Rectal smooth muscle tissue (tissue), 1 donor: Measurements from ENCODE around the gene CRYGN.
A peak's percentile ranks its signal among the peaks of the same experiment; 100 is the strongest.

ENCODE experiments used
- H3K27ac ChIP-seq: one replicate; pipeline ENCODE4 v1.7.0; 2013; ENCODE audit warnings: low read depth, low read length, inconsistent platforms
- H3K27me3 ChIP-seq: one replicate; pipeline ENCODE4 v1.7.0; 2013; ENCODE audit warnings: low read length; ENCODE audit not compliant: control insufficient read depth, insufficient read depth
- H3K36me3 ChIP-seq: one replicate; pipeline ENCODE4 v1.7.0; 2013; ENCODE audit warnings: low read length; ENCODE audit not compliant: control insufficient read depth, insufficient read depth
- H3K4me1 ChIP-seq: one replicate; pipeline ENCODE4 v1.7.0; 2013; ENCODE audit warnings: low read length; ENCODE audit not compliant: control insufficient read depth, insufficient read depth
- H3K4me3 ChIP-seq: one replicate; pipeline ENCODE4 v1.7.0; 2013; ENCODE audit warnings: low read length
- H3K9ac ChIP-seq: one replicate; pipeline ENCODE4 v1.7.0; 2013; ENCODE audit warnings: low read length

CRYGN gene

GRCh38 chr7:151444632-151445031 lies 4.7 kb upstream of the CRYGN start:
- Histone ChIP-seq H3K4me3 (no peak overlapping the region), H3K9ac (no peak overlapping the region), H3K4me1 (no peaks in the 10 kb centered on the region), H3K27me3 (no peaks in the 10 kb centered on the region), H3K36me3 (no peaks in the 10 kb centered on the region), H3K27ac (no peak overlapping the region)

GRCh38 chr7:151442776-151443496 lies 3.0 kb upstream of the CRYGN start:
- H3K27ac ChIP-seq = no peak overlapping the region
- no peaks in the 10 kb centered on the region for H3K36me3 ChIP-seq
- H3K4me3 ChIP-seq = no peak overlapping the region
- peaks cover 3% of the 10 kb centered on the region for H3K27me3 ChIP-seq
- no peak overlapping the region for H3K9ac ChIP-seq
- no peaks in the 10 kb centered on the region for H3K4me1 ChIP-seq

GRCh38 chr7:151440799-151441445 lies 981 bp upstream of the CRYGN start:
- Histone ChIP-seq H3K4me1 (peaks cover 5% of the 10 kb centered on the region), H3K9ac (no peak overlapping the region), H3K36me3 (no peaks in the 10 kb centered on the region), H3K4me3 (no peak overlapping the region), H3K27me3 (peaks cover 3% of the 10 kb centered on the region), H3K27ac (no peak overlapping the region)

- Histone ChIP-seq H3K36me3 (no peaks in the 10 kb centered on the region), H3K27ac (no peak overlapping the region), H3K9ac (no peak overlapping the region), H3K4me3 (no peak overlapping the region), H3K4me1 (peaks cover 5% of the 10 kb centered on the region), H3K27me3 (peaks cover 3% of the 10 kb centered on the region)
Observed at GRCh38 chr7:151438864-151439601, 908 bp downstream of the CRYGN start.

- peaks cover 5% of the 10 kb centered on the region for H3K4me1 ChIP-seq
- H3K36me3 ChIP-seq = no peaks in the 10 kb centered on the region
- no peak overlapping the region for H3K4me3 ChIP-seq
- peaks cover 3% of the 10 kb centered on the region for H3K27me3 ChIP-seq
- no peak overlapping the region for H3K27ac ChIP-seq
- H3K9ac ChIP-seq = no peak overlapping the region
Observed at GRCh38 chr7:151437866-151438516, 1.9 kb downstream of the CRYGN start.

GRCh38 chr7:151437159-151437553 lies 2.8 kb downstream of the CRYGN start:
- peaks cover 5% of the 10 kb centered on the region for H3K4me1 ChIP-seq
- peak overlapping the region; percentile 70 for H3K27ac ChIP-seq
- H3K9ac ChIP-seq = no peak overlapping the region
- no peak overlapping the region for H3K4me3 ChIP-seq
- H3K36me3 ChIP-seq = no peaks in the 10 kb centered on the region
- peaks cover 3% of the 10 kb centered on the region for H3K27me3 ChIP-seq

GRCh38 chr7:151436446-151437158 lies 3.3 kb downstream of the CRYGN start:
- H3K27me3 ChIP-seq = peaks cover 3% of the 10 kb centered on the region
- peaks cover 5% of the 10 kb centered on the region for H3K4me1 ChIP-seq
- H3K9ac ChIP-seq = no peak overlapping the region
- no peaks in the 10 kb centered on the region for H3K36me3 ChIP-seq
- H3K4me3 ChIP-seq = no peak overlapping the region
- peak overlapping the region; percentile 70 for H3K27ac ChIP-seq

- Histone ChIP-seq H3K4me3 (no peak overlapping the region), H3K27me3 (peaks cover 3% of the 10 kb centered on the region), H3K4me1 (peaks cover 5% of the 10 kb centered on the region), H3K9ac (no peak overlapping the region), H3K27ac (peak overlapping the region; percentile 70), H3K36me3 (no peaks in the 10 kb centered on the region)
Observed at GRCh38 chr7:151435971-151436370, 4.0 kb downstream of the CRYGN start.

GRCh38 chr7:151435103-151435916 lies 4.6 kb downstream of the CRYGN start:
- H3K27ac ChIP-seq = no peak overlapping the region
- H3K4me3 ChIP-seq = no peak overlapping the region
- no peaks in the 10 kb centered on the region for H3K36me3 ChIP-seq
- H3K4me1 ChIP-seq = peaks cover 5% of the 10 kb centered on the region
- peaks cover 3% of the 10 kb centered on the region for H3K27me3 ChIP-seq
- no peak overlapping the region for H3K9ac ChIP-seq

- Histone ChIP-seq H3K4me1 (peaks cover 5% of the 10 kb centered on the region), H3K27me3 (peaks cover 3% of the 10 kb centered on the region)
Observed at GRCh38 chr7:151434549-151434948, 5.4 kb downstream of the CRYGN start.

GRCh38 chr7:151433721-151434400 lies 6.1 kb downstream of the CRYGN start:
- no peaks in the 10 kb centered on the region for H3K36me3 ChIP-seq
- no peak overlapping the region for H3K9ac ChIP-seq
- H3K4me3 ChIP-seq = no peak overlapping the region
- H3K4me1 ChIP-seq = peaks cover 5% of the 10 kb centered on the region
- H3K27ac ChIP-seq = no peak overlapping the region
- H3K27me3 ChIP-seq = no peaks in the 10 kb centered on the region

More at GRCh38 chr7:151434549-151434948, 5.4 kb downstream of the CRYGN start:
- H3K36me3 ChIP-seq = no peaks in the 10 kb centered on the region
- no peak overlapping the region for H3K27ac ChIP-seq
- no peak overlapping the region for H3K9ac ChIP-seq
- no peak overlapping the region for H3K4me3 ChIP-seq
